ENCODE measurements around the gene ASB13.

The ASB13 gene

GRCh38 chr10:5666008-5666840 is at the start of gene ASB13:
Gene ASB13, minus strand, starts transcription at chr10:5666595. Its CDS starts 44 bp downstream, at chr10:5666551.
- Mint-ChIP-seq H3K9me3 (no peaks in the 10 kb centered on the region), H3K4me3 (peak within 1 kb of the TSS; percentile 88), H3K27ac (ENCODE audit: low read depth) (no peak within 1 kb of the TSS), H3K4me1 (peaks cover 6% of the 10 kb centered on the region), H3K27me3 (no peaks in the 10 kb centered on the region), H3K36me3 (ENCODE audit: insufficient read depth) (no peaks in the 10 kb centered on the region)
- ATAC-seq (replicated peaks; ENCODE audit: extremely low read depth, poor library complexity, severe bottlenecking), result peak; percentile 70
- no peak for DNase-seq (ENCODE audit: low spot score in 2 of 2)

- H3K4me1 Mint-ChIP-seq, result peaks cover 67% of the 10 kb centered on the region
- DNase-seq (ENCODE audit: low spot score in 2 of 2), result no peak
- ATAC-seq (replicated peaks; ENCODE audit: extremely low read depth, poor library complexity, severe bottlenecking), result no peak
- H3K36me3 Mint-ChIP-seq (ENCODE audit: insufficient read depth), result peaks cover 10% of the 10 kb centered on the region
- H3K27ac Mint-ChIP-seq (ENCODE audit: low read depth), result peak overlapping the region; percentile 85
- peak overlapping the region; percentile 67 for H3K4me3 Mint-ChIP-seq
- no peaks in the 10 kb centered on the region for H3K27me3 Mint-ChIP-seq
- no peaks in the 10 kb centered on the region for H3K9me3 Mint-ChIP-seq
Measured at GRCh38 chr10:5711642-5712041, 45.2 kb upstream of the ASB13 start.

GRCh38 chr10:5710859-5711258 is 44.5 kb upstream of the ASB13 start:
- Mint-ChIP-seq H3K27ac (ENCODE audit: low read depth) (peak overlapping the region; percentile 85), H3K4me3 (peak overlapping the region; percentile 67), H3K36me3 (ENCODE audit: insufficient read depth) (peaks cover 10% of the 10 kb centered on the region), H3K27me3 (no peaks in the 10 kb centered on the region), H3K4me1 (peaks cover 67% of the 10 kb centered on the region), H3K9me3 (no peaks in the 10 kb centered on the region)
- DNase-seq (ENCODE audit: low spot score in 2 of 2) (no peak), ATAC-seq (replicated peaks; ENCODE audit: extremely low read depth, poor library complexity, severe bottlenecking) (no peak)

- Mint-ChIP-seq H3K27me3 (no peaks in the 10 kb centered on the region), H3K4me3 (peak overlapping the region; percentile 7), H3K36me3 (ENCODE audit: insufficient read depth) (peaks cover 8% of the 10 kb centered on the region), H3K4me1 (peaks cover 69% of the 10 kb centered on the region), H3K27ac (ENCODE audit: low read depth) (no peak overlapping the region), H3K9me3 (no peaks in the 10 kb centered on the region)
- ATAC-seq (replicated peaks; ENCODE audit: extremely low read depth, poor library complexity, severe bottlenecking) (no peak), DNase-seq (ENCODE audit: low spot score in 2 of 2) (no peak)
Measured at GRCh38 chr10:5709865-5710264, 43.5 kb upstream of the ASB13 start.

GRCh38 chr10:5708356-5708755 is 42.0 kb upstream of the ASB13 start:
- H3K4me1 Mint-ChIP-seq, result peaks cover 65% of the 10 kb centered on the region

GRCh38 chr10:5698062-5698461 is 31.7 kb upstream of the ASB13 start:
- peaks cover 30% of the 10 kb centered on the region for H3K4me1 Mint-ChIP-seq
- H3K36me3 Mint-ChIP-seq (ENCODE audit: insufficient read depth), result no peaks in the 10 kb centered on the region
- H3K9me3 Mint-ChIP-seq, result no peaks in the 10 kb centered on the region
- no peak overlapping the region for H3K27ac Mint-ChIP-seq (ENCODE audit: low read depth)
- H3K4me3 Mint-ChIP-seq, result no peak overlapping the region
- H3K27me3 Mint-ChIP-seq, result no peaks in the 10 kb centered on the region
- ATAC-seq (replicated peaks; ENCODE audit: extremely low read depth, poor library complexity, severe bottlenecking) (no peak), DNase-seq (ENCODE audit: low spot score in 2 of 2) (no peak)

More at GRCh38 chr10:5708356-5708755, 42.0 kb upstream of the ASB13 start:
- no peaks in the 10 kb centered on the region for H3K9me3 Mint-ChIP-seq
- H3K27me3 Mint-ChIP-seq, result no peaks in the 10 kb centered on the region
- ATAC-seq (replicated peaks; ENCODE audit: extremely low read depth, poor library complexity, severe bottlenecking) (no peak), DNase-seq (ENCODE audit: low spot score in 2 of 2) (no peak)
- peak overlapping the region; percentile 78 for H3K27ac Mint-ChIP-seq (ENCODE audit: low read depth)
- no peak overlapping the region for H3K4me3 Mint-ChIP-seq
- peaks cover 5% of the 10 kb centered on the region for H3K36me3 Mint-ChIP-seq (ENCODE audit: insufficient read depth)

- Mint-ChIP-seq H3K4me3 (no peak overlapping the region), H3K4me1 (peaks cover 35% of the 10 kb centered on the region), H3K36me3 (ENCODE audit: insufficient read depth) (no peaks in the 10 kb centered on the region), H3K9me3 (no peaks in the 10 kb centered on the region), H3K27me3 (no peaks in the 10 kb centered on the region), H3K27ac (ENCODE audit: low read depth) (no peak overlapping the region)
- no peak for ATAC-seq (replicated peaks; ENCODE audit: extremely low read depth, poor library complexity, severe bottlenecking)
- DNase-seq (ENCODE audit: low spot score in 2 of 2), result no peak
Measured at GRCh38 chr10:5697342-5697741, 30.9 kb upstream of the ASB13 start.

- Mint-ChIP-seq H3K4me1 (peaks cover 35% of the 10 kb centered on the region), H3K27ac (ENCODE audit: low read depth) (no peak overlapping the region), H3K4me3 (no peak overlapping the region)
Measured at GRCh38 chr10:5694573-5694972, 28.2 kb upstream of the ASB13 start.

GRCh38 chr10:5692461-5693358 is 26.3 kb upstream of the ASB13 start:
- Mint-ChIP-seq H3K27ac (ENCODE audit: low read depth) (peak overlapping the region; percentile 85), H3K9me3 (no peaks in the 10 kb centered on the region), H3K27me3 (no peaks in the 10 kb centered on the region), H3K36me3 (ENCODE audit: insufficient read depth) (no peaks in the 10 kb centered on the region), H3K4me3 (peak overlapping the region; percentile 58), H3K4me1 (peaks cover 47% of the 10 kb centered on the region)
- DNase-seq (ENCODE audit: low spot score in 2 of 2), result peak; percentile 37 to 38
- ATAC-seq (replicated peaks; ENCODE audit: extremely low read depth, poor library complexity, severe bottlenecking), result peak; percentile 90

More at GRCh38 chr10:5694573-5694972, 28.2 kb upstream of the ASB13 start:
- Mint-ChIP-seq H3K36me3 (ENCODE audit: insufficient read depth) (no peaks in the 10 kb centered on the region), H3K9me3 (no peaks in the 10 kb centered on the region), H3K27me3 (no peaks in the 10 kb centered on the region)
- ATAC-seq (replicated peaks; ENCODE audit: extremely low read depth, poor library complexity, severe bottlenecking) (no peak), DNase-seq (ENCODE audit: low spot score in 2 of 2) (no peak)

- Mint-ChIP-seq H3K27me3 (no peaks in the 10 kb centered on the region), H3K4me3 (peak overlapping the region; percentile 58), H3K36me3 (ENCODE audit: insufficient read depth) (no peaks in the 10 kb centered on the region), H3K27ac (ENCODE audit: low read depth) (no peak overlapping the region), H3K4me1 (peaks cover 40% of the 10 kb centered on the region), H3K9me3 (no peaks in the 10 kb centered on the region)
- DNase-seq (ENCODE audit: low spot score in 2 of 2), result no peak
- ATAC-seq (replicated peaks; ENCODE audit: extremely low read depth, poor library complexity, severe bottlenecking), result no peak
Measured at GRCh38 chr10:5691786-5692185, 25.4 kb upstream of the ASB13 start.

- Mint-ChIP-seq H3K4me1 (peaks cover 46% of the 10 kb centered on the region), H3K4me3 (no peak overlapping the region), H3K27ac (ENCODE audit: low read depth) (no peak overlapping the region)
Measured at GRCh38 chr10:5688587-5688986, 22.2 kb upstream of the ASB13 start.

GRCh38 chr10:5685764-5686240 is 19.4 kb upstream of the ASB13 start:
- Mint-ChIP-seq H3K4me1 (peaks cover 43% of the 10 kb centered on the region), H3K27me3 (no peaks in the 10 kb centered on the region), H3K36me3 (ENCODE audit: insufficient read depth) (peaks cover 12% of the 10 kb centered on the region), H3K4me3 (peak overlapping the region; percentile 97), H3K27ac (ENCODE audit: low read depth) (peak overlapping the region; percentile 98), H3K9me3 (no peaks in the 10 kb centered on the region)
- ATAC-seq (replicated peaks; ENCODE audit: extremely low read depth, poor library complexity, severe bottlenecking) (no peak), DNase-seq (ENCODE audit: low spot score in 2 of 2) (no peak)

More at GRCh38 chr10:5688587-5688986, 22.2 kb upstream of the ASB13 start:
- Mint-ChIP-seq H3K27me3 (no peaks in the 10 kb centered on the region), H3K36me3 (ENCODE audit: insufficient read depth) (peaks cover 9% of the 10 kb centered on the region), H3K9me3 (no peaks in the 10 kb centered on the region)
- ATAC-seq (replicated peaks; ENCODE audit: extremely low read depth, poor library complexity, severe bottlenecking) (no peak), DNase-seq (ENCODE audit: low spot score in 2 of 2) (no peak)

All from central memory CD8-positive, alpha-beta T cell (primary cell).